Keratinocyte (primary cell): ENCODE data around the gene WAC. TPM values are rescaled to one million over a fixed set of nuclear protein-coding genes. Genes with fewer than 3 reads are reported as not detected.

Experiments
- DNase-seq: peaks from one replicate; pipeline ENCODE4 v3.0.0-alpha.2; 2011; ENCODE audit warnings: low read depth, missing footprints, low spot score
- FAIRE-seq: peaks from 2 replicates; lab custom pipeline; 2011; peaks lifted over from hg19 to GRCh38; lab: Jason Lieb, UNC
- H2AFZ ChIP-seq: 2 replicates; pipeline ENCODE4 v1.6.0; 2012; ENCODE audit warnings: low read length, control low read depth, inconsistent platforms; ENCODE audit not compliant: control insufficient read depth
- H3K27ac ChIP-seq: 2 replicates; pipeline ENCODE4 v1.5.1; 2011; ENCODE audit warnings: low read length; ENCODE audit not compliant: control insufficient read depth, insufficient read depth
- H3K27me3 ChIP-seq: 3 replicates; pipeline ENCODE4 v1.6.0; 2011; ENCODE audit warnings: low read length; ENCODE audit not compliant: control insufficient read depth, insufficient read depth; ENCODE audit errors: extremely low read depth
- H3K36me3 ChIP-seq, 2 experiments: 2 replicates in 1 of 2; 3 replicates in 1 of 2; pipeline ENCODE4 v1.5.1; 2011; ENCODE audit warnings: low read length in 2 of 2, mild to moderate bottlenecking in 1 of 2; ENCODE audit not compliant: control insufficient read depth in 2 of 2, insufficient read depth in 2 of 2; ENCODE audit errors: extremely low read depth in 1 of 2
- H3K4me1 ChIP-seq: 3 replicates; pipeline ENCODE4 v1.5.1; 2011; ENCODE audit warnings: low read length; ENCODE audit not compliant: control insufficient read depth, insufficient read depth; ENCODE audit errors: extremely low read depth
- H3K4me2 ChIP-seq: 3 replicates; pipeline ENCODE4 v1.6.0; 2011; ENCODE audit warnings: low read depth, low read length; ENCODE audit not compliant: control insufficient read depth, insufficient read depth; ENCODE audit errors: extremely low read depth
- H3K4me3 ChIP-seq, 3 experiments: fragments of 200-600 bp in 1 of 3; sonication (generic) in 1 of 3; 2 replicates in 2 of 3; 3 replicates in 1 of 3; pipeline ENCODE4 v1.5.1; 2011 to 2016; ENCODE audit warnings: low read length in 3 of 3, mild to moderate bottlenecking in 3 of 3, control low read depth in 2 of 3, inconsistent platforms in 1 of 3, low read depth in 1 of 3, mixed read lengths in 1 of 3, mixed run types in 1 of 3, moderate library complexity in 1 of 3; ENCODE audit not compliant: control insufficient read depth in 2 of 3, insufficient read depth in 2 of 3; ENCODE audit errors: extremely low read depth in 1 of 3
- H3K79me2 ChIP-seq: 2 replicates; pipeline ENCODE4 v1.6.0; 2012; ENCODE audit warnings: low read length; ENCODE audit not compliant: control insufficient read depth, insufficient read depth
- H3K9ac ChIP-seq: 3 replicates; pipeline ENCODE4 v1.6.0; 2011; ENCODE audit warnings: low read length; ENCODE audit not compliant: control insufficient read depth, insufficient read depth; ENCODE audit errors: extremely low read depth
- H3K9me1 ChIP-seq: 3 replicates; pipeline ENCODE4 v1.6.0; 2011; ENCODE audit warnings: low read length; ENCODE audit not compliant: control insufficient read depth, insufficient read depth; ENCODE audit errors: extremely low read depth
- H3K9me3 ChIP-seq: 2 replicates; pipeline ENCODE4 v1.5.1; 2012; ENCODE audit warnings: low read depth, low read length; ENCODE audit not compliant: control insufficient read depth
- H4K20me1 ChIP-seq: 3 replicates; pipeline ENCODE4 v1.6.0; 2011; ENCODE audit warnings: low read length; ENCODE audit not compliant: control insufficient read depth, insufficient read depth; ENCODE audit errors: extremely low read depth
- EZH2 ChIP-seq: IDR thresholded peaks from one replicate; pipeline ENCODE4 v1.6.1; 2012; ENCODE audit warnings: inconsistent platforms, mild to moderate bottlenecking, low read length, moderate library complexity
- dilution Hi-C: fragments of 300-500 bp; cut with MboI; formaldehyde crosslinking; loops from one replicate; pipeline ENCODE4 v1.7.0; 2020; ENCODE audit warnings: low sequenced_read_pairs; ENCODE audit not compliant: extremely low pct_ligation_motif_present
- polyA plus RNA-seq, 5 experiments: library from polyadenylated mRNA; depleted of rRNA in 3 of 5; stranded (reverse) in 3 of 5; stranded (forward) in 1 of 5; unstranded in 1 of 5; fragments of >200 nt; gene quantifications; 1 replicate in 1 of 5; 2 replicates in 3 of 5; 3 replicates in 1 of 5; pipeline versions ENCODE4 v1.2.1 to v1.2.3, GENCODE V29; 2011 to 2012; ENCODE audit warnings: missing spikeins in 2 of 5, low read depth in 1 of 5, low replicate concordance in 1 of 5
- TF ChIP-seq, protein P1 (sequence below), 3 experiments: IDR thresholded peaks in 1 of 3; conservative IDR thresholded peaks in 1 of 3; optimal IDR thresholded peaks in 1 of 3; 2 replicates in 2 of 3; 3 replicates in 1 of 3; pipeline versions ENCODE3 to v1.5.1; 2011; ENCODE audit warnings: low read length in 3 of 3, mild to moderate bottlenecking in 3 of 3, moderate library complexity in 2 of 3, control low read depth in 1 of 3, inconsistent platforms in 1 of 3; ENCODE audit not compliant: insufficient read depth in 2 of 3; ENCODE audit errors: extremely low read depth in 1 of 3

The WAC gene
- polyA plus RNA-seq, 1 donor (not counting 4 experiments of a cell fraction or from before 2014, with no cell fraction given): 80.8 TPM

DNA sequence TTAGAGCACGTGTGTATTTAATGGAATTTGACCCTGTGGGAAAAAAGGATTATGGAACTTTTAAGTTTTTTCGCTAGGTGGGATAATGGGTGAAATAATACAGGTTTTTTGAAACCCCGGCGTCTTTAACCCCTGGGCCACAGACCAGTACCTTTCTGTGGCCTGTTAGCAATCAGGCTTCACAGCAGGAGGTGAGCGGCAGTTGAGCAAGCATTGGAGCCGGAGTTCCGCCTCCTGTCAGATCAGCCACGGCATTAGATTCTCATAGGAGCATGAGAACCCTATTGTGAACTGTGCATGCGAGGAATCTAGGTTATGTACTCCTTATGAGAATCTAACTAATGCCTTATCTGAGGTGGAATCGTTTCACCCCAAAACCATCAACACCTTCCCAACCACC, 28.6 kb downstream of the WAC start:
- no peak for TF ChIP-seq EZH2
- TF ChIP-seq, protein P1, sequence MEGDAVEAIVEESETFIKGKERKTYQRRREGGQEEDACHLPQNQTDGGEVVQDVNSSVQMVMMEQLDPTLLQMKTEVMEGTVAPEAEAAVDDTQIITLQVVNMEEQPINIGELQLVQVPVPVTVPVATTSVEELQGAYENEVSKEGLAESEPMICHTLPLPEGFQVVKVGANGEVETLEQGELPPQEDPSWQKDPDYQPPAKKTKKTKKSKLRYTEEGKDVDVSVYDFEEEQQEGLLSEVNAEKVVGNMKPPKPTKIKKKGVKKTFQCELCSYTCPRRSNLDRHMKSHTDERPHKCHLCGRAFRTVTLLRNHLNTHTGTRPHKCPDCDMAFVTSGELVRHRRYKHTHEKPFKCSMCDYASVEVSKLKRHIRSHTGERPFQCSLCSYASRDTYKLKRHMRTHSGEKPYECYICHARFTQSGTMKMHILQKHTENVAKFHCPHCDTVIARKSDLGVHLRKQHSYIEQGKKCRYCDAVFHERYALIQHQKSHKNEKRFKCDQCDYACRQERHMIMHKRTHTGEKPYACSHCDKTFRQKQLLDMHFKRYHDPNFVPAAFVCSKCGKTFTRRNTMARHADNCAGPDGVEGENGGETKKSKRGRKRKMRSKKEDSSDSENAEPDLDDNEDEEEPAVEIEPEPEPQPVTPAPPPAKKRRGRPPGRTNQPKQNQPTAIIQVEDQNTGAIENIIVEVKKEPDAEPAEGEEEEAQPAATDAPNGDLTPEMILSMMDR (optimal IDR thresholded peaks at IDR 0.05 in 1 of 3, IDR thresholded peaks at IDR 0.05 in 1 of 3, conservative IDR thresholded peaks at IDR 0.05 in 1 of 3; ENCODE audit: extremely low read depth in 1 of 3, insufficient read depth in 2 of 3, low read length in 3 of 3): no peak
- H3K27ac ChIP-seq: no peak overlapping the region
- H2AFZ ChIP-seq: no peak overlapping the region
- H4K20me1 ChIP-seq: peaks cover 31% of the 10 kb centered on the region
- dilution Hi-C loops: no loop called here
- H3K27me3 ChIP-seq: no peaks in the 10 kb centered on the region
- FAIRE-seq (no peak), DNase-seq (no peak)
- no peaks in the 10 kb centered on the region for H3K9me3 ChIP-seq
- H3K9ac ChIP-seq: no peak overlapping the region
- H3K4me1 ChIP-seq: peaks cover 20% of the 10 kb centered on the region
- peaks cover 5 to 15% of the 10 kb centered on the region in 2 experiments for H3K36me3 ChIP-seq
- H3K9me1 ChIP-seq: no peaks in the 10 kb centered on the region
- H3K79me2 ChIP-seq: peaks cover 95% of the 10 kb centered on the region
- no peak overlapping the region for H3K4me3 ChIP-seq
- no peak overlapping the region for H3K4me2 ChIP-seq

GRCh38 chr10:28564905-28565304, 32.0 kb downstream of the WAC start:
- Histone ChIP-seq H3K9me1 (no peaks in the 10 kb centered on the region), H2AFZ (no peak overlapping the region), H3K79me2 (peaks cover 98% of the 10 kb centered on the region), H3K9ac (no peak overlapping the region), H3K4me3 (no peak overlapping the region), H3K27me3 (no peaks in the 10 kb centered on the region), H3K4me1 (peaks cover 13% of the 10 kb centered on the region), H3K27ac (no peak overlapping the region), H3K9me3 (no peaks in the 10 kb centered on the region), H3K4me2 (no peak overlapping the region), H3K36me3 (peaks cover 5 to 19% of the 10 kb centered on the region in 2 experiments), H4K20me1 (peaks cover 35% of the 10 kb centered on the region)
- TF ChIP-seq, protein P1 (optimal IDR thresholded peaks at IDR 0.05 in 1 of 3, IDR thresholded peaks at IDR 0.05 in 1 of 3, conservative IDR thresholded peaks at IDR 0.05 in 1 of 3; ENCODE audit: extremely low read depth in 1 of 3, insufficient read depth in 2 of 3, low read length in 3 of 3): no peak
- TF ChIP-seq EZH2: no peak
- FAIRE-seq: no peak
- no peak for DNase-seq
- dilution Hi-C loops: no loop called here
